GM19025 (cell line): Measurements from ENCODE around the gene DERA.
"Not testable (repeated sequence)": the region's sequence is repeated elsewhere in the genome, so short reads cannot be mapped to it uniquely, and the experiment has no call there.

ENCODE experiments used
- ATAC-seq: cut with Tn5 transposase; IDR thresholded peaks from one replicate; pipeline ENCODE4 v1.9.1; 2021; ENCODE audit warnings: mild to moderate bottlenecking, low read depth, moderate library complexity; ENCODE audit not compliant: unreplicated experiment

The DERA gene

GRCh38 chr12:15997910-15998309 lies 86.8 kb downstream of the DERA start:
- no peak for ATAC-seq

- no peak for ATAC-seq
These were observed 91.7 kb downstream of the DERA start for GRCh38 chr12:16002880-16003279.

GRCh38 chr12:16003460-16003859 lies 92.3 kb downstream of the DERA start:
- ATAC-seq = no peak

GRCh38 chr12:16006752-16007151 lies 95.6 kb downstream of the DERA start:
- no peak for ATAC-seq

GRCh38 chr12:16008421-16008824 lies 97.3 kb downstream of the DERA start:
- no peak for ATAC-seq

- ATAC-seq = no peak
These were observed 101.0 kb downstream of the DERA start for GRCh38 chr12:16012117-16012516.

GRCh38 chr12:16013722-16014121 lies 102.6 kb downstream of the DERA start:
- not testable (repeated sequence) for ATAC-seq

- not testable (repeated sequence) for ATAC-seq
These were observed 103.3 kb downstream of the DERA start for GRCh38 chr12:16014394-16014793.

GRCh38 chr12:16016748-16017147 lies 105.6 kb downstream of the DERA start:
- no peak for ATAC-seq

GRCh38 chr12:16018306-16018705 lies 107.2 kb downstream of the DERA start:
- no peak for ATAC-seq

GRCh38 chr12:16019136-16019535 lies 108.0 kb downstream of the DERA start:
- no peak for ATAC-seq

- ATAC-seq = no peak
These were observed 108.9 kb downstream of the DERA start for GRCh38 chr12:16020031-16020430.

- ATAC-seq = no peak
These were observed 109.9 kb downstream of the DERA start for GRCh38 chr12:16021026-16021425.

- no peak for ATAC-seq
These were observed 110.5 kb downstream of the DERA start for GRCh38 chr12:16021676-16022075.

GRCh38 chr12:16027002-16027401 lies 115.9 kb downstream of the DERA start:
- no peak for ATAC-seq

GRCh38 chr12:16030744-16031143 lies 119.6 kb downstream of the DERA start:
- no peak for ATAC-seq

GRCh38 chr12:16034136-16034817 lies 123.1 kb downstream of the DERA start:
- ATAC-seq = no peak

- no peak for ATAC-seq
These were observed 124.9 kb downstream of the DERA start for GRCh38 chr12:16036073-16036472.

- no peak for ATAC-seq
These were observed 126.4 kb downstream of the DERA start for GRCh38 chr12:16037533-16037932.

GRCh38 chr12:16043480-16043879 lies 132.3 kb downstream of the DERA start:
- ATAC-seq = no peak

GRCh38 chr12:16046266-16046665 lies 135.1 kb downstream of the DERA start:
- ATAC-seq = no peak

GRCh38 chr12:16048511-16048910 lies 137.4 kb downstream of the DERA start:
- no peak for ATAC-seq

GRCh38 chr12:16056910-16057309 lies 145.8 kb downstream of the DERA start:
- no peak for ATAC-seq
